Stimulated activated CD8-positive, alpha-beta memory T cell treated with anti-CD3 and anti-CD28 coated beads, Interleukin-4, amount 100 ng/mL, for 1 hour (primary cell): ENCODE results near the gene MELK.
A peak's percentile ranks its signal among the peaks of the same experiment; 100 is the strongest.
"Not testable (repeated sequence)": the region's sequence is repeated elsewhere in the genome, so short reads cannot be mapped to it uniquely, and the experiment has no call there.

Source experiments
- DNase-seq, 2 donors: peaks; one replicate each; pipeline ENCODE4 v3.0.0-alpha.2; 2020; ENCODE audit warnings: low read depth in 2 of 2, low spot score in 1 of 2

MELK gene

DNA sequence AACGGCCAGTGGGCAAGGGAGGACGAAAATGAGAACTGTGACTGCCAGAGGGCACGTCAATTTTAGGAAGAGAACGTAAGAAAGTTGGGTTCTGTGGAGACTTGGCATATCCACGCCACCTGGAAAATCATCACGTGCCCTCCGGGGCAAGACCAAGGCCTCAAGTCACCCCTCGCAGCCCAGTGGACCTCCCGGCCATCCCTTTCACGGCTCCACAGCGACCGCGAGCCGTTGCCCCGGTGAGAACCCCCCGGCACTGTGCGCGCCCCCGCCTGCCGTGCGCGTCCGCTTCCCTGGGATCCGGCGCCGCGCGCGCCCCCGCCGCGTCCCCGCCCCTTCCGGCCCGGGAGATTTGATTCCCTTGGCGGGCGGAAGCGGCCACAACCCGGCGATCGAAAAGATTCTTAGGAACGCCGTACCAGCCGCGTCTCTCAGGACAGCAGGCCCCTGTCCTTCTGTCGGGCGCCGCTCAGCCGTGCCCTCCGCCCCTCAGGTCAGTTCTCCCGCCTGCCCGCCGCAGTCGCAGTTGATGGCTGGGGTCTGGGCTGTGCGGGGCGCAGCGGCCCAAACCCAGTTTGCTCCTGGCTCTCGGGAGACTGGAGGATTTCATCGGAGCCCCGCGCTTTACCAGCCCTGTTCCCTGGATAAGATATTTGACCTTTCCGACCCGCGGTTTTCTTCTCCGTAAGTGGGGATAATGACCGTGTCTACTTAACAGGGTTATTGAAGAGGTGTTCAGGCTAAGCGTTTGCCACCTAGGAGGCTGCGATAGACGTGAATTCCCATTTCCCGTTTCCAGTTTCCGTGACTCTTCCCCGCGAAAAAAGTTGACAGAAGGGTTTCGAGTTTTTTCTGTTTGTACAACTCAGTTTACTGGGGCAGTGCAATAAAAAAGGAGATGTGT, at the start of gene MELK:
Gene MELK, plus strand, starts transcription at position 381 of the 904 bp plus-strand sequence. CDS start 8,787 bp downstream, outside the sequence.
- peak; percentile 57 to 63 for DNase-seq

- no peak for DNase-seq
Measured at GRCh38 chr9:36530224-36530623, 42.5 kb upstream of the MELK start.

DNA sequence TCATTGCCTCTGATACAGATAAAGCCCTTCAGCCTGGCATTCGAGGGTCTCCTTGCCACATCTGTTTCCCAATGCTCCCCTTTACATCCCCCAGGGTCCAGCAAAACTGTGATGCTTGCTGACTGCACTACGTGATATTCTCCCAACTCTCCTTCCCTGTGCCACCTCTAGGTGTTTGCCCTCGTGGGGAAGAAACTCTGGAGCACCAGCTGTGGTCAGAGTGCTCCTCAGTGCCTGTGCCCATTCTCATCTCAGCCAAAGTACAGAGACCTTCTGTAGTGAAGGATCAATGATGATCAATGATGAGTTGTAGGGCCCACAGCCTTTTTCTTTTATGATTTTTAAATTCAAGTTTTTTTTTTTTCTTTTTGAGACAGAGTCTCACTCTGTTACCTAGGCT, 40.3 kb upstream of the MELK start:
- DNase-seq, result no peak

- DNase-seq, result not testable (repeated sequence)
Measured at GRCh38 chr9:36533726-36534125, 39.0 kb upstream of the MELK start.

DNA sequence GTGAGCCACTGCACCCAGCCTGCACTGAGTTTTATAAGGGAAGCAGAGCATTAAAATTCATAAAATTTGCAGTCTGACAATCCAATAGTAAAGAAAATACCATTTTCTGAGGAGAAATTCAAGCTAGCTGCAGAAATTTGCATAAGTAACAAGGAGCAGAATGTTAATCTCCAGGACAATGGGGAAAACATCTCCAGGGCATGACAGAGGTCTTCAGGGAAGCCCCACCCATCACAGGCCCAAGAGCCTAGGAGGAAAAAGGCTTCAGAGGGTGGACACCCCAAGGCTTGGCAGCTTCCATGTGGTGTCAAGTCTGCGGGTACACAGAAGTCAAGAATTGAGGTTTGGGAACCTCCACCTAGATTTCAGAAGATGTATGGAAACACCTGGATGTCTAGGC, 37.6 kb upstream of the MELK start:
- DNase-seq, result no peak

- DNase-seq, result no peak
Measured at GRCh38 chr9:36537861-36538260, 34.8 kb upstream of the MELK start.

GRCh38 chr9:36542355-36542754, 30.3 kb upstream of the MELK start:
- DNase-seq, result no peak

GRCh38 chr9:36543916-36544315, 28.8 kb upstream of the MELK start:
- DNase-seq, result no peak

GRCh38 chr9:36547598-36547997, 25.1 kb upstream of the MELK start:
- no peak for DNase-seq

- DNase-seq, result no peak
Measured at GRCh38 chr9:36548454-36548853, 24.2 kb upstream of the MELK start.

GRCh38 chr9:36550135-36550534, 22.6 kb upstream of the MELK start:
- DNase-seq, result no peak

GRCh38 chr9:36550631-36551098, 22.0 kb upstream of the MELK start:
- DNase-seq, result not testable (repeated sequence)

GRCh38 chr9:36551129-36551528, 21.6 kb upstream of the MELK start:
- DNase-seq, result no peak

DNA sequence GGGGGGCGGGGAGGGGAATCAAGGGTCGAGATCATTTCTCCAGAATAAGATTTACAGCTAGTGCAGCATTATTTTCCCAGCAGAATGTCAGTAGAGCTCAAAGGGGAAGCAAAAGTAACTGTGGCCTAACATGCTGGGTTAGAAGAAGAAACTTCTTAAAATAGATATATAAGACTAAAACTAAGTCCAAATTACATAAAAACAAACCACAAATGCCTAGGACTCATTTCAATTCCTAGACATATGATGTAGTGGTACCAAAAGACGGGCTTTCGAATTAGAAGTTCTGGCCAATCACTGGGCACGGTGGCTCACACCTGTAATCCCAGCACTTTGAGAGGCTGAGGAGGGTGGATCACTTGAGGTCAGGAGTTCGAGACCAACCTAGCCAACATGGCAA, 20.8 kb upstream of the MELK start:
- no peak for DNase-seq

GRCh38 chr9:36559036-36559695, 13.5 kb upstream of the MELK start:
- DNase-seq, result no peak

- DNase-seq, result no peak
Measured at GRCh38 chr9:36560771-36561170, 11.9 kb upstream of the MELK start.

GRCh38 chr9:36562801-36563200, 9.9 kb upstream of the MELK start:
- DNase-seq, result not testable (repeated sequence)

- DNase-seq, result no peak
Measured at GRCh38 chr9:36566813-36567221, 5.9 kb upstream of the MELK start.

DNA sequence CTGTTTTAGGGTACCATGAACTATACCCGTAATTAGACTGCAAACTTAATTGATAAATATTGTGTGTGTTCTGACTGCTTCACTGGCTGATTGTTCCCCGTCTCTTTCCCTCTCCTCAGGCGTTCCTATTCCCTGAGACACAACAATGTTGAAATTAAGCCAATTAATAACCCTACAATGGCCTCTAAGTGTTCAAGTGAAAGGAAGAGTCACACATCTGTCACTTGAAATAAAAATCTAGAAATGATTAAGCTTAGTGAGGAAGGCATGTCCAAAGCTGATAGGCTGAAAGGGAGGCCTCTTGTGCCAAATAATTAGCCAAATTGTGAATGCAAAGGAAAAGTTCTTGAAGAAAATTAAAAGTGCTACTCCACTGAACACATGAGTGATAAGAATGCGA, 4.0 kb upstream of the MELK start:
- DNase-seq, result not testable (repeated sequence)

DNA sequence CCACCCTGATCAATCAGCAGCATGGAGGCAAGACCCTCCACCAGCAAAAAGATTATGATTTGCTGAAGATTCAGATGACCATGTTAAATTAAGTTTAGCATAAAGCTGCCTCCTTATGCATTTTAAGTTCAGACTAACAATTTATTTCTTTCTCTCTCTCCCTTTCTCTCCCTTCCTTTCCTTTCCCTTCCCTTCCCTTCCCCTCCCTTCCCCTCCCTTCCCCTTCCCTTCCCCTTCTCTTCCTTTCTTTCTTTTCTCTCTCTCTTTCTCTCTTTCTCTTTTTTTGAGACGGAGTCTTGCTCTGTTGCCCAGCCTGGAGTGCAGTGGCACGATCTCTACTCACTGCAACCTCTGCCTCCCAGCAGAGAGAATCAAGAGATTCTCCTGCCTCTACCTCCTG, 1.4 kb upstream of the MELK start:
- DNase-seq, result no peak

DNA sequence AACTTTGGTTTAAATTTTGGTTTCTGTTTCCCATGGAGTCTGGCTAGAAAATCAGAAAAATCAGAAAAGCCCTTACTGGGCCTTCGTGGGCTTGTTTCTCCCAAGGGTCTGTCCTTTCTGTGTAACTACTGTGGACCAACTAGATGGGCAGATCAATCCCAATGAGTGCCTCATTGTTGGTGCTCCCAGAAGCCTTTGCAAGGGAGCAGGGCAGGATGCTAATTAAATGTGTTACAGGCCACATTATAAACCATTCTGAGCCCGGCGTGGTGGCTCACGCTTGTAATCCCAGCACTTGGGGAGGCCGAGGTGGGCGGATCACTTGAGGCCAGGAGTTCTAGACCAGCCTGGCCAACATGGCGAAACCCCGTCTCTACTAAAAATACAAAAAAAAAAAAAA, 1.4 kb downstream of the MELK start:
- not testable (repeated sequence) for DNase-seq

- DNase-seq, result no peak
Measured at GRCh38 chr9:36575411-36575882, 2.8 kb downstream of the MELK start.
